Measurements from ENCODE around the gene WDR7.

The WDR7 gene

GRCh38 chr18:56658261-56658660 lies 7.1 kb downstream of the WDR7 start:
- DNase-seq: no peak

DNA sequence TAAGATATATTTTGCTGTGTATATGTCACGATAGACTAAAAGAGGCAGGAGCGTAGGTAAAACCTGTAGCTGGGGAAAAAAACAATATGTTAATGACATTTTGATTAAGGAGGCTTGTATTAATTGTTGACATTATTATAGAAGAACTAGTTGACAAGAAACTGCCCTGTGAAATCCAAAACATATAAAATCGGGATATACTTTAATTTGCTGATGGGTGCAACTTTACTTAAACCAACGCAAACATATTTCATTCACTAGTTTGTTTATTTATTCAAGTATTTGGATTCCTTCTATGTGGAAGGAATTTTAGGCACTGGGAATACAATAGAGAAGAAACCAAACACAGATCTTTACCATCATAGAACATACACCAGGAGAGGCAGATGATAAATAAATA lies 8.0 kb downstream of the WDR7 start:
- no peak for DNase-seq

DNA sequence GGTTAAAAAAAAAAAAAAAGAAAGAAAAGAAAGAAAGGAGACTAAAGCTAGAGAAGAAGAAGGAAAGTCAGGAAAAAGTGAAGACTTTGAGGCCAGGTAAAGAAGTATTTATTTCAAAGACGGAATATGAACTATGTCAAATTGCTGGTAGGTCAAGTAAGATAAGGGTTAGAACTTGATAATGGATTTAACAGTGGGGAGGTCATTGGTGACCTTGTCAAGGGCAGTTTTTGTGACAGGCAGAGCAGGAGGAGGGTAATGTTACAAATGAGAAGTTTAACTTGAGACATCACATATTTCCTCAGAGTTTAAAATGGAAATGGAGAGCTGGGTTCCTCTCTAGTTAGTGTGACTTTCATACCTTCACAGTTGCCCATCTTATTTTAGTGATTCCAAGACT lies 9.5 kb downstream of the WDR7 start:
- no peak for DNase-seq

DNA sequence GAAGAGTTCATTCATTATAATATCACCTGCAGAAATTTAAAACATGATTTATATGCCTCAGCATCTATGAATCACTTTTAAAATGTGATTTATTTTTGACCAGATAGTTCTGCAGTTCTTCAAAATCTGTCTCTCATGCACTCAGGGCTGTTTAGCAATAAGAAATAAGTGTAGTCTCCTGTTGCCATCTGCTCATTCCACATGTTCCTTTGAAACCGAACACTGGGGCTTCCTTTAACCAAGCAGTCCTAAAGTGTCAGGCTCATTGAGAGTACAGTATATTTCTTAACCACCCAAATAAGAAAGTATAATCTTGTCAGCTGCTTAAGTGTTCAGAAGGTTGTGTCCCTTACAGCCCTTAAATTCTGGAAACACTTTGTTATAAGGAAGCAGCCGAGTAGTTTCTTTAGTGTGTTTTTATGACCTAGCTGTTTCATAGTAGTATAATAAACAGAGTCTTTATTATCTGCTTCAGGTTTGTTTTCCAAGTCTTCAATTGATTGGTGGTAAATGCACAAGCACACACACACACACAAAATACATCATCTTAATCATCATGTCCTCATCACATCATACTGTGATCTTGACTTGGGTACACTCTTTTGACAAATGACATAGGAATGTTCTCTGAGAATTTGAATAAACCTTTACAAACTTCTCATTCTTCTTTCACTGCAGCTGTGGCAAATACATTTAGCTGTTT lies 10.4 kb downstream of the WDR7 start:
- no peak for DNase-seq

GRCh38 chr18:56662063-56662408 lies 10.9 kb downstream of the WDR7 start:
- no peak for DNase-seq

DNA sequence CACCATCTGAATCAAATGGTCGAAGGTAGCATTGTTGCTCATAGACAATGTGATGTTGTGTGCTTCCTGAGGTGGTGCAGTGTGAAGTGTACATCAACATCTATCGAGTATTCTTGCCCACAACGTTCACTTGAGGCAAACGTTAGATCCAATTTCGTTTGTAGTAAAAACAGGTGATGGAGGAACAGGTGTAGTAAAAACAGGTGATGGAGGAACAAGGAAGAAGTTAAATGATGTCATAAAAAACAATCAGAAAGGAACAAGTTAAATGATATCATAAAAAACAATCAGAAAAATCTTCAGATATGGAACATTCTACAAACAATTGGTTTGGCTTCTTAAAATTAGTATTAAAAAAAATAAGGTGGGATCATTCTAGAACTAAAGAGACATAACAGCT lies 11.3 kb downstream of the WDR7 start:
- DNase-seq: no peak

DNA sequence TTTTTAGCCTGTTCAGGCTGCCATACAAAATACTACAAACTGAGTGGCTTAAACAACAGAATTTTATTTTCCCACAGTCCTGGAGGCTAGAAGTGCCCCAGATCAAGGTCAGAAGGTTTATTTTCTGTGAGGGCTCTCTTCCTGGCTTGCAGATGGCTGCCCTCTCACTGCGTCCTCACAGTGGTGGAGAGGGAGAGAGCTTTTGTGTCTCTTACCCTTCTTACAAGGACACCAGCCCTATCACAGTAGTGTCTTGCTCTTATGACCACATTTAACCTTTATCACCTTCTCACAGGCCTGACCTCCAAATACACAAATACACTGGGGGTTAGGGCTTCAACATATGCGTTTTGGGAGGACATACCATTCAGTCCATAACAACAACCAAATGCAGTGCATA lies 11.7 kb downstream of the WDR7 start:
- DNase-seq: no peak

DNA sequence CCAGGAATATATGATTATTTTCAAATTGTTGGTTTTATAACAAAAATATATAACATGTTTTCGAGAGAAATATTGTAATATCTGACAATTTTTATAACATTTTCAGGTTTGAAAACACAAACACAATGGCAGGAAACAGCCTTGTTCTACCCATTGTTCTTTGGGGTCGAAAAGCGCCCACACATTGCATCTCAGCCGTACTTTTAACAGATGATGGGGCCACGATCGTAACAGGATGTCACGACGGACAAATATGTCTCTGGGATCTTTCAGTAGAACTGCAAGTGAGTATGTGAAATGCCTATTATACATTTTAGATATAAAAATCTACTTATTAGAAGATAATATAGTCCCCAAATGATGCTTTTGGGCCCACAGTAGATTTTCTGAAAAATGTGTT lies 21.2 kb downstream of the WDR7 start:
- no peak for DNase-seq

GRCh38 chr18:56672981-56673380 lies 21.8 kb downstream of the WDR7 start:
- DNase-seq: no peak

- no peak for DNase-seq
Observed at GRCh38 chr18:56676639-56677038, 25.5 kb downstream of the WDR7 start.

DNA sequence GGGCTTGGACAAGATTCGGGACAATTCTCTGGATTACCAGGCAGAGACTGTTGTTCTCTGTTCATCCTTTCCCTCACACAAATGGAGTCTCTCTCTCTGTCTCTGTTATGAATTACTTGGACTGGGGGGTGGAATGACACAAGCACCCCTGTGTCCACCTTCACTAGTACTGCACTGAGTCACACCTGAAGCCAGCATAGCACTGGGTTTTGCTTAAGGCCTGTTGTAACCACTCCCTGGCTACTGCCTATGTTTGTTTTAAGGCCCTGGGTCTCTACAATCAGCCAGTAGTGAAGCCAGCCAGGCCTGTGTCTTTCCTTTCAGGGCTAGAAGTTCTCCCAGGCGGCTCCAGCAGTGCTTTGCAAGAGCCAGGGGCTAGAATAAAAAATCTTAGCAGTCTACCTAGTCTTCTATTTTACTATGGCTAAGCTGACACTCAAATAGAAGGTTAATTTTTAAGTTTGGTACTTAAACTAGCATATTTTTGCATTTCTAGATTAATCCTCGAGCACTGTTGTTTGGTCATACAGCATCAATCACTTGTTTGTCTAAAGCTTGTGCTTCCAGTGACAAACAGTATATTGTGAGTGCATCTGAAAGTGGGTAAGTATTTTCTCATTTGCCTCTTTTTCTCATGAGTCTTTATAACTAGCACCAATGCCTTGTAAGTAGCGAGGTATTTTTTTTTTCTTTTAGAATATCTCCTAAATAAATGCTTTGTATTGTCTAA lies 27.8 kb downstream of the WDR7 start:
- DNase-seq: no peak

DNA sequence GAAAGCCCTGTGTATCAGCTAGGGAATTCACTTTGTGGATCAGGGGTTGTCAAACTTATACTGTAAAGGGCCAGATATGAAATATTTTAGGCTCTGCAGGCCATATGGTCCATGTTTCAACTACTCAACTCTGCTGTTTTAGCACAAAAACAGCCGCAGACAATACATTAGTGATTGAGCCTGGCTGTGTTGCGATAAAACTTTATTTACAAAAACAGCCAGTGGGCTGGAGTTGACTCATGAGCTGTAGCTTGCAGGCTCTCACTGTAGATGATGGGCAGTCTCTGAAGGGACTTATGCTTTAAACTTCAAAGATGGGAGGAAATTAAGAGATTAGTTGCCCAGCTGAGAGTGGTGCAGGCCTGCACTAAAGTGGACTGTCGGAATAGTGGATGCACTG lies 33.1 kb downstream of the WDR7 start:
- no peak for DNase-seq

DNA sequence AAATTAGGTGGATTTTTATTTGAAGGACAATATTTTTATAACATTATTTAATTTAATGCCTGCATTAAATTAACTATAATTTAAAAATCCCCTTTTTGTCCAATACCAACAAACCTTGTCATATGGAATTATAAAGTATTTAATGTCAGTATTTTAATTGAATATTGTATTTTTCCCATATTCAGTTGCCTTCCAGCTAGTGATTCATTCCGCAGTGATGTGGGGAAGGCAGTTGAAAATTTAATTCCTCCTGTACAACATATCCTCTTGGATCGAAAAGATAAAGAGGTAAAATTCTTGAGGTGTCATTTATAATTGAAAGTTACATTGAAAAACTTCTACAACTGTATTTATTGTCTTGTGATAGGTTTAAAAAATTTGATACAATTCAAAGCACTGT lies 40.4 kb downstream of the WDR7 start:
- DNase-seq: no peak

DNA sequence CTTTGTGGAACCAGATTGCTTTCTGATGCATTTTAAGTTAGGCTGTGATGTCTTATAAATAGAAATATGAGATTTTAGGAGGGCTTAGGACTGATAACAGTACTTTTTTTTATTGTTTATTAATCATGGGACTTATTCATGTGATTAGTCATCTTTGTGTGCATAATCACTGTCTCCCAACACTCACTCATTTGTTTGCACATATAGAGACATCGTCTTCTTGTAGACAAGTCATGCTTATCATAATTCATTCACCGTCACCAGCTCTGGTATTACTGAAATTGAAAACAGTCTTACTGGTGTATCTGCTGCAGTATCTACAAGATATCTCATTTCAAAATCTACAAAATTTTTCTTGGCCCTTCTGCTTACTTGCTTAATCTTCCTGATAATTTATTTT lies 45.8 kb downstream of the WDR7 start:
- no peak for DNase-seq

- DNase-seq: peak; percentile 25
Observed at GRCh38 chr18:56702946-56703345, 51.8 kb downstream of the WDR7 start.

- DNase-seq: no peak
Observed at GRCh38 chr18:56709463-56709862, 58.3 kb downstream of the WDR7 start.

DNA sequence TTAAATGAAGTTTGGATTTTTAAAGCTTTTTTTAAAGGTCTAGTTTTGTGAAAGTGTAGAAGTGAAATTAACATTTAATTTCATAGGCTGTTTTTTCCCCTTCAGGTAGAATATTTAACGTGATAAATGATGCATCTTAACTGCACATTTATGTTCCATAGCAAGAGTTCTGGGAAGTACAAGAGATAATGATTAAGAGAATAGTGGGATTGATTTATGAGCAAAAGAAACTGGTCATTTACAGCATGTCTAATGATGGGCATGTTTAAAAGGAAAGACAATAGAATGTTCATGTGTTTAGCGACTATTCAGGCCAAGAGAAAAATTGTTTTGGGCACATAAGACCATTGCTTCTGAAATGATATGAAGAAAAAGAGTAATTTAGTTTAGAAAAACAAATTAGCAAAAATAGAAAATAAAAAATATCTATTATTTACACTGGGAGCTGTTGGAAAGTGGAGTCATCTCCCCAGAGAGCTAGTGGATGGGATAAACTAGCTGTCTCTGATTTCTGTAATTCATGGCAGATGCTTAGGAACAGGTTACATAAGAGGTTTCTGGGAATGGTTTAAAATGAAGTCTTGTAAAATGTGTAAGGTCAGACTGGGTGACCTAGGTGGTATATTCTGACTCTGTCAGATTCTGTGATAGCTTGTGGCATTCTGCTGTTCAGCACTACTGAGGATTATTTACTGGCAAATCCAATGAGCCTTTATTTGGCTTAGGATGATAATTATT lies 60.7 kb downstream of the WDR7 start:
- no peak for DNase-seq

- DNase-seq: no peak
Observed at GRCh38 chr18:56712761-56713160, 61.6 kb downstream of the WDR7 start.

- DNase-seq: no peak
Observed at GRCh38 chr18:56715121-56715520, 64.0 kb downstream of the WDR7 start.

DNA sequence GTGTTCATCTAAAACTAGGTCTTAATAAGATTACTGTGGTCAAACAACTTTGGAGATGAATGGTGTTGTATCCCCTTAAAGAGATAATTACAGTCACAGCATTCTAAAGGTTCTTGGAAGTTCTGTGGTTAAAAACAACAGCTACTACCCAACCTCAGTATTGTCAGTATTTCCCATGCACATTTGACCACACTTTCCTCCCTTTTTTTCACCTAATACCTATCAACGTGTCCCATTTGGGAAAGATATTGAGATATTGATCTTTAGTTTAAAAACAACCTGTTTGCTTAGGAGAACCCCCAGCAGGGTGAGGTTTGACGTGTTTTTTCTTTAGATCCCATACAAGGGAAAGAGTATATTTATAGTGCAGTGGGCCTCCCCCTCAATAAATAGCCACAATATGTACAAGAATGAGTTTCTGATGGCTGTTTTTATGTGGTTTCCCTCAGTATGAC lies 65.6 kb downstream of the WDR7 start:
- no peak for DNase-seq

- no peak for DNase-seq
Observed at GRCh38 chr18:56721031-56721430, 69.9 kb downstream of the WDR7 start.

- DNase-seq: no peak
Observed at GRCh38 chr18:56721491-56721890, 70.3 kb downstream of the WDR7 start.

GRCh38 chr18:56722518-56722917 lies 71.4 kb downstream of the WDR7 start:
- no peak for DNase-seq

DNA sequence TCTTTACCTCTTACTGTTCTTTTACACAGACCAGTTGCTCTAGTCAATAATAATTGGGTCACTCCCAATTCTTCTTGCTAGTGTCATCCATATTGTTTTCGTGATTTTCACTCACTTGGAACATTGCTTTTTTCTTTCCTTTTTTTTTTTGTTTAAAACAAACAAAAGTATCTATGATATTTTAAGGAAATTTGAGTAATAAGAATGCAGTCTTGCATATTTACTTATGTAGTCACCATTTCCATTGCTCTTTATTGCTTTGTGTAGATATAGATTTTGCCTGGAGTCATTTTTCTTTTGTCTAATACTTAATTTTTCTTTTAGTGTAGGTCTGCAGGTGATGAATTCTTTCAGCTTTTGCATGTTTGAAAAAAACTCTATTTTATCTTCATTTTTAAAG lies 71.9 kb downstream of the WDR7 start:
- no peak for DNase-seq
